Left colon (tissue), 2 donors: ENCODE data around the gene TSHZ3. TPM values are rescaled to one million over a fixed set of nuclear protein-coding genes. Genes with fewer than 3 reads are reported as not detected.

Source experiments
- ATAC-seq: fragments of 200-7000 bp; cut with Tn5 transposase; one replicate; pipeline ENCODE4 v1.9.1; 2020; ENCODE audit warnings: mild to moderate bottlenecking, moderate library complexity
- DNase-seq, 2 donors: peaks; one replicate each; pipeline ENCODE4 v3.0.0-alpha.2; 2020
- intact Hi-C, 2 donors: fragments of 100-400 bp; cut with DNase I in 1 of 2; cut with micrococcal nuclease in 1 of 2; formaldehyde crosslinking; loops; one replicate each; pipeline versions ENCODE4 v1.11.2 to v1.14.0; 2022; cut with DNase I, micrococcal nuclease
- total RNA-seq, 2 donors: library from RNA; stranded (reverse); fragmentation: NEBNext Ultra II Directional; extraction: Animal tissue kit (Norgen Biotek cat#: 25700); gene quantifications; one replicate each; pipeline ENCODE4 v1.2.1, GENCODE V29; 2021
- donor health status: DM: no; HTN: no; CAD: no.
- donor health status: DM: yes; HTN: yes; CAD: no.

Gene TSHZ3
- total RNA-seq, 2 donors from 2014 or later = 1.3 to 6.5 TPM

GRCh38 chr19:31342926-31343325 lies 6.3 kb downstream of the TSHZ3 start:
- intact Hi-C loops = no loop called here
- ATAC-seq (no peak), DNase-seq (no peak)

- no peak for DNase-seq
- ATAC-seq = no peak
- intact Hi-C loops = no loop called here
Measured at GRCh38 chr19:31340042-31341025, 8.9 kb downstream of the TSHZ3 start.

DNA sequence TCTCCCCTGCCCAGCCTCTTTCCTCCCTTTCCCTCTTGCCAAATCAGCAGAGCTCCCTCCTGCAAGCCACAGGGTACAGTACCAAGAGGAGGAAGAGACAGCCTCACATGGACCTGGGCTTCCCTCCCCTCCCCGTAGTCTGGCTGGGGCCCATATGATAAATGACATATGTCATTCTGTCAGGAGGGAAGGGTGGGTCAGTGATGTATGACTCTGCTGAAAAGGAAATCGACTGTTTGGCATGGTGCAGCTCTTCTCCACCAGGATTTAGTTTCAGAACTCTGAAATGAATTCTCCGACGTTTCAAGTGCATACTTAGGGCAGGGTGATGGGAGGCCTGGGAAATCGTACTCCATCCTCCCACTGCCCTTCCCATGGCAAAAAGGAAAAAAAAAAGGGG lies 9.8 kb downstream of the TSHZ3 start:
- intact Hi-C loops = no loop called here
- DNase-seq = no peak
- ATAC-seq = no peak

DNA sequence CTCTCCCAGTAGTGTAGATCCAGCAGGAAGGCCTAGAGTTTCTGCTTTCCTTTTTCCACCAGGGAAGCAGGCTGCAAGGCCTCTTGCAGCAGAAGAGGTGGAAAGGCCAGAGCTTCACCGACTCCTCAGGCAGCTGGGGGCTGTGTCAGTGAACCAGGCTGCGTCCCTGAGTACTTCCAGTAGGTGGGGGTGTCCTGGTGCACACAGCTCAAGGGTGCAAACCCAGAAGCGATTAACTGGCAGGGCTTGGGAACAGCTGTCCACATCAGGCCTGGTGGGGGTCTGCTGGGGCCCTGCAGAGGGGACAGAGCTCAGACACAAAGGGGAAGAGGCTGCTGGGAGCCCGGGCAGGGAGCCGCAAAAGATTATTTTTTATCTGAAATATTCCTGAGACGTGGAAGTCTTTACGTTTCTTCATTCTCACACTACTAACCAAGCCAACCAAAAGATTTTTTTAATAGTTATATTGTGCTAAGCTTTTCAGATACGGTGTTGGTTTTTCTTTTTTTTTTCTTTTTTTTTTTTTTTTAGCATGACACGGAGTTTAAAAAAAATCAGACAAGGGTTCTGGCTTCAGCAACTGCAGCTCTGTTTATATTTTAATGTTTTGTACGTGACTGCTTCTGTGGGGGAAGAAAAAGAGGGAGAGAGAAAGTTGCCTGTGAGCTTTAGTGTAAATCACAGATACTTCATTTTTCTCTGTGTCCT lies 11.0 kb downstream of the TSHZ3 start:
- intact Hi-C loops = no loop called here
- DNase-seq (peak; percentile 23 to 47), ATAC-seq (no peak)

- ATAC-seq = no peak
- intact Hi-C loops = no loop called here
- DNase-seq = no peak
Measured at GRCh38 chr19:31337008-31337914, 12.0 kb downstream of the TSHZ3 start.

DNA sequence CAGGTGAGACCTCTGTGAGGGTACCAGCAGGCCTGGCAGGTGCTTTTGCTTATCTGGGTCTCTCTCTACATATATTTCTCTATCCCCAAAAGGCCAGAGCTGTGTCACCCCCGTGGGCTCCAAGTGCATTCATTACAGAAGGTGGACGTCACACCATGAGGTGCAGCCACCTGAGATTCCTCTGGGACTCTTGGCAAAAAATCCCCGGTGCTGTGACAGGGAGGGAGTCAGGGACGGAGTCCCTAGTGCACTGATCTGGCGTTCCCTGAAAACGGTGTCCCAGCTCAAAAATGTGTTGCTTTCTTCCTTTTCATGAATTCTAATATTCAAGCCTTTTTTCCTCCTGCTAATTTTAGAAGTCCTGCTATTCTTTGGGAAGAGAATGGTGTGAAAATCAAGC lies 13.5 kb downstream of the TSHZ3 start:
- ATAC-seq = no peak
- intact Hi-C loops = no loop called here
- DNase-seq = no peak

DNA sequence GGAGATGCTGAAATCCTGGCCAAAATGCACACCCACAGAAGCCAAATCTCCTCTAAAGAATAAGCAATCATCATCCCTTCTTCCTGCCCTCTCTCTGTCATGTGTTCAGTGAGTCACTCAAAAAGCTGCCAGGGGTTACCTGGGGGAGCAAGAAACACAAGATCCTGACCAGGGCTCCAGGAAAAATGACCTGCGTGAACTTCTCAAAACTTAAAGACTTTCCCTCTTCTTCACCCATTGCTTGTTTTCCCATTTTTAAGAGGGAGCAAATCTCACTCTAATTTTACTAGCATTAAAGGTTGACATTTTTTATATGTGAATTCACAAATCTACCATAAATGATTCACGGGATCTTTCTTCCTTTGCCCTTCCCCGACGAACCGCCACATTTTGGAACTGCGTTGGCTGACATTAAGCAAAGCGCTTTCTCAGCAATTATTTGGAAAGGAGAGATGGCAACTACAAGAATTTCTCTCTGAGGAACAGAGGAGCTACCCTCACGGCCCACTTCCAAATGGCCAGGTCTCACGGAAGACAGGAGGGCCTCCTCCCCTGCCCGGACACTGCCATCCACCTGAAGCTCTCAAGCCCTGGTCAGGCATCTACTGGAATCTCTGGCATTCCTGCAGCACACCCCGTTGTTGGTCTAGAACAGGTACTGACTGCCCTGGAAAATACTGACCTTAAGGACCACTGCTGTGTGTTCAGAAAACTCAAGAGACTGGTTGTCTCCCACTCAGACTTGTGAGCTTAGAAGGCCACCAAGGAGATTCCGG lies 14.2 kb downstream of the TSHZ3 start:
- intact Hi-C loops = no loop called here
- ATAC-seq = no peak
- DNase-seq = no peak

DNA sequence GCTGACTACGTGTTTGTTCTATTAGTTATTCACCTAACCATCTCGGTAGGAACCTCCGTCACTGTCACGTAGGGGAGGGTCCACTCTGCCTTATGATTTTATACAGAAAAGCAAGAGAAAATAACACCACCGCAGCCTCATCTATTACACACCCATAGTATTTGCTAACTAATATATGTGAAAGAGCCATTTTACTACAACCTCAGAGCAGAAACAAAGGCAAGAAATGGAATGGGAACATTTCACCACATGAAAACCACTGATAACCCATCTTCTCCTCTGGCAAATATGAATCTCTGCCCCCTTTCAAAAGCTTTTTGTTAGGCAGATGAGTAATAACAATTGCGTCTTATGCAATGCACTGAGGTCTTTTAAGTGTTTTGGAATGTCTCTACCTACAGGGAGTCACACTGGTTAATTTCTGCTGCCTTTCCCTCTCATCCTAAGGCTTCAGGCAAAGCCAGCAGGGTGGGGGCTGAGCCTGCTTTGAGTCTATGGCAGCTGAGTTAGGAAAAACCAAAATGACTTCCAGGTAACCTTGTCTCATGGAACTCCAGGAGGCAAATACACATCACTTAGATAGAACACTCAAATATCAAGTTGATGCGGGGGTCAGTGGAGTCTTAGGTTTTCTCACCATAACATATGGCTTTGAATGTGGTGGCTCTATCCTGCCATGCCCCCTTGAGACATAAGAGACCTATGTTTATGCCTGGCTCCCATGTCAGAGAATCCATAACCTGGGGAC lies 15.0 kb downstream of the TSHZ3 start:
- intact Hi-C loops = no loop called here
- ATAC-seq = no peak
- no peak for DNase-seq

- intact Hi-C loops = no loop called here
- ATAC-seq (no peak), DNase-seq (no peak)
Measured at GRCh38 chr19:31332096-31332495, 17.1 kb downstream of the TSHZ3 start.

- DNase-seq (no peak), ATAC-seq (no peak)
- intact Hi-C loops = no loop called here
Measured at GRCh38 chr19:31331536-31331935, 17.7 kb downstream of the TSHZ3 start.

- intact Hi-C loops = no loop called here
- DNase-seq (no peak), ATAC-seq (no peak)
Measured at GRCh38 chr19:31330761-31331160, 18.5 kb downstream of the TSHZ3 start.

GRCh38 chr19:31330237-31330636 lies 19.0 kb downstream of the TSHZ3 start:
- intact Hi-C loops = no loop called here
- DNase-seq = no peak

DNA sequence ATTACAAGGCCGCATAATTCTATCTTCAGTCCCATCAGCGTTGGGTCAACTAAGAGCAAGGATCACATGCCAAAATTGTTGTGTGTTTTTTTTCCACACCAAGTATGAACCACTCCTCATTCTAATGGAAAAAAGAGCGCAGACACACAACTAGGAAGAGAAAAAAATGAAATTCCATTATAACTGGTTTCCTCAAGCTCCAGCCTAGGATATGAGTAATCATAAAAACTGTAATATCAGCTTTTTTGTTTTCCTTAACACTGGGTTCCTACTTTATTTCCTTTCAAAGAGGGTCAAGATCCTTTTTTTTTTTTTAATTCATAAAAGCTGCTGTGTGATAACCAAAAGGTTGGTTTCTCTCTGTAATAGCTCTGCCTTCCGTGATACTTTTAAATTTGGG lies 19.4 kb downstream of the TSHZ3 start:
- intact Hi-C loops = no loop called here
- ATAC-seq (no peak), DNase-seq (no peak)

More at GRCh38 chr19:31330237-31330636, 19.0 kb downstream of the TSHZ3 start:
- ATAC-seq = no peak

DNA sequence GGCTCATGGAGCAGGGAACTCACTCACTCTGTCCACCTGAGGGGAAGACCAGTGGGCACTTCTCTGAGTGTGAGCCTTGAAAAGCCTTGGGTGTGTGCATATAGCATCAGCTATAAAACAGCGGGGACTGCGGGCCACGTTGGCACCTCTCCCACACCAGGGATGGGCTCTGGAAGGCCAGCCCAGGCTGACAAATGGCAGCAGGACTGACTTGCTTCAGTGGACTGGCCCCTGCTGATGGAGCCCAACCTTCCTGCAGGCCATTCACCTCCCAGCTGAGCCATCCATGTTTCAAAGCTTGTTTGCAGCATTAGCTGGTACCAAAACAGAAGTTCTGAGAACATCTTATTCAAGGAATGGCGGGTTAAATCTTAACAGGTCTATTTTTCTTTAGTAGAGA lies 21.0 kb downstream of the TSHZ3 start:
- intact Hi-C loops = no loop called here
- no peak for ATAC-seq
- no peak for DNase-seq

- DNase-seq (no peak), ATAC-seq (no peak)
- intact Hi-C loops = no loop called here
Measured at GRCh38 chr19:31326329-31327028, 22.8 kb downstream of the TSHZ3 start.

- no peak for ATAC-seq
Measured at GRCh38 chr19:31325342-31325741, 23.9 kb downstream of the TSHZ3 start.

GRCh38 chr19:31319465-31319864 lies 29.8 kb downstream of the TSHZ3 start:
- ATAC-seq (no peak), DNase-seq (no peak)
- intact Hi-C loops = no loop called here

More at GRCh38 chr19:31325342-31325741, 23.9 kb downstream of the TSHZ3 start:
- DNase-seq = no peak
- intact Hi-C loops = no loop called here
